GM21825 (cell line): ENCODE data around the gene GFPT2.

Experiments used
- ATAC-seq: cut with Tn5 transposase; IDR thresholded peaks from one replicate; pipeline ENCODE4 v1.9.1; 2021; ENCODE audit warnings: mild to moderate bottlenecking, moderate library complexity; ENCODE audit not compliant: unreplicated experiment

Gene GFPT2

DNA sequence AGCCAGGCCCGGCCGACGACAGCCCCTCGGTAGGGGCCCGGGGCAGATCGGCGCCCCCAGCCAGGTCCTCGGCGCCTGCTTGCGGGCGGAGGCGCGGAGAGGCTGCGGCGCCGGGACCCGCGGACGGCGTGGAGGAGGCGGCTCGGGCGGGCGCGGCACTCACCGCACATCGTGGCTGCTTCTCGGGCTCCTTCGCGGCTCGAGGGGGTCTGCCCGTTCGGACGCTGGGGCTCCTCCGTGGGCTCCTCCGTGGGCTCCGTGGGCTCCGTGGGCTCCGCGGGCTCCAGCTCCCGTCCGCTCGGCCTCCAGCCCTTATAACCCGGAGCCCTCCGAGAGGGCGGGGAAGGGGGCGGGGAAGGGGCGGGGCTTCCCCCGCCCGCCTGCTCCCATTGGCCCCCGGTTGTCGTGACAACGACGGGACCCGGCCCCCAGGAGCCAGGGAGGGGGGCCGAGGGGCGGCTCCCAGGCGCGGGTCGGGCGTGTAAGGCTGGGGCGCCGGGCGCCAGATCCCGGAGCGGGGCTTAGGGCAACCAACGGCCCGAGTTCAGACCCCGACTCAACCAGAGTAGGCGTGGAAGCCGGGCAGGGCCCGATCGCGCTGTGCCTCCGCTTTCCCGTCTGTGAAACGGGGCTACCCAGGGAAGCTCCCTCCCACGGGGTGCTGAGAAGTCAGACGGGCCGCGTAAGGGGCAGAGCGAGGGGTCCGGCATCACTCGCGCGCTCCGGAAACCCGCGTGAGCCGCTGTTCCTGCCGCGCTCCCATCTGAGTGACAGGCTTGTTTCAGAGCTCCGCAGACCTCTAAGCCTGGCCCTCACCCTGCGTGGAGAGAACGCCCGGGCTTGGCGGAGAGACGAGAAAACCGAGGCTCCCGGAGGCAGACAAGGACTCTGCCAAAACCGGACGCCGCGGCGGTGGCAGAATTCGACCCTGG is at the start of gene GFPT2:
Gene GFPT2 (minus strand): TSS at position 289 of the 932 bp plus-strand sequence. CDS start 119 bp downstream, at position 170.
- ATAC-seq: peak; percentile 70

DNA sequence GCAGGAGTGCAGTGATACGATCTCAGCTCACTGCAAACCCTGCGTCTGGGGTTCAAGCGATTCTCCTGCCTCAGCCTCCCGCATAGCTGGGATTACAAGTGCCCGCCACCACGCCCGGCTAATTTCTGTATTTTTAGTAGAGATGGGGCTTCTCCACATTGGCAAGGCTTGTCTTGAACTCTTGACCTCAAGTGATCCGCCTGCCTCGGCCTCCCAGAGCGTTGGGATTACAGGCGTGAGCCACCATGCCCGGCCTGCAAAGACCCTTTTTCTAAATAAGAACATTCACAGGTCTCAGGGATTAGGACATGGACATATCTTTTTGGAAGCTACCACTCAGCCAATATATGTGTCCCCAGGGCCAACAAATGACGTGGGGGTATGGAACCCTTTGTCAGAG is 49.6 kb upstream of the GFPT2 start:
- no peak for ATAC-seq

DNA sequence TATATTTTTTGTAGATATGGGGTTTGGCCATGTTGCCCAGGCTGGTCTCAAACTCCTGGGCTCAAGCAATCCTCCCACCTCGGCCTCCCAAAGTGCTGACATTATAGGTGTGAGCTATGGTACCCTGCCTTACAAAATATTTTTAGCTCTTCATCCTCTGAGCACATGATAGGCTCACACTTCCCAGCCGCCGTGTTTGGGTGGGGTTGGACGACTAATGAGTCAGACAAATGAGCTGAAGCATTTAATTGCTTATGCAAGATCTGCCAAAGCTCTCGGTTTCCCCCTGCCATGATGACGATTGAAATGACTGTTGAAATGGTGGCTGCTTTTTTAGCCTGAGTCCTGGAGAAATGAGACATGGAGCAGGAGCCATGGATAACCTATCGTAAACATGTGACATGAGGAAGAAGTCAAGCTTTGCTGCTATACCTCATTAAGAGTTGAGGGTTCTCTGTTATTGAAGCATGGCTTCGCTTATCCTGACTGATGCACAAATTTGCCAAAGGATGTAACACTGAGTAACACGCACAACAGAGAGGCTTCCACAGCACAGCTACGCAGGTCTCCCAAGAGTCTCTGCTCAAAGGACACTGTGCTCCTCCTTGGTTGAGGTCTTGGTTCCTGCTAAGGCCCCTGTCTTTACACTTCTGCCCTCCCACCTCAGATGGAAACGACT is 48.2 kb upstream of the GFPT2 start:
- ATAC-seq: no peak

DNA sequence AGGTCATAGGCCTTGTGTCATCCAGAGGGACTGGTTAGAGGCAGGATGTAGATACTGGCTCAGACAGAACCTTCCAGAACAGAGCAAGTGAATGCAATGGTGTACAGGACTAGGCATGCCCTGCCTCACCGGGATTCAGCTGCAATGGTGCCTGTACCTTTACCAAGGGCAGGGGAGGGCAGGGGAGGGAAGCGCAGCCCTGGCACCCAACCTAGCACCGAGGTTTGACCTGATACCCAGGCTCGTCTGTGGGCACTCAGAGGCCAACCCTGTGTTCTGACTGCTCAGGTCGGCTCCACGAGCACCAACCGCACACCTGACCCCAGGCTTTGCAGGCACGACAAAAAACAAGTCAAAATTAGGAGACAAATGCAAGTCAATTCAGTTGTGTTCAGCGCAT is 47.3 kb upstream of the GFPT2 start:
- no peak for ATAC-seq

DNA sequence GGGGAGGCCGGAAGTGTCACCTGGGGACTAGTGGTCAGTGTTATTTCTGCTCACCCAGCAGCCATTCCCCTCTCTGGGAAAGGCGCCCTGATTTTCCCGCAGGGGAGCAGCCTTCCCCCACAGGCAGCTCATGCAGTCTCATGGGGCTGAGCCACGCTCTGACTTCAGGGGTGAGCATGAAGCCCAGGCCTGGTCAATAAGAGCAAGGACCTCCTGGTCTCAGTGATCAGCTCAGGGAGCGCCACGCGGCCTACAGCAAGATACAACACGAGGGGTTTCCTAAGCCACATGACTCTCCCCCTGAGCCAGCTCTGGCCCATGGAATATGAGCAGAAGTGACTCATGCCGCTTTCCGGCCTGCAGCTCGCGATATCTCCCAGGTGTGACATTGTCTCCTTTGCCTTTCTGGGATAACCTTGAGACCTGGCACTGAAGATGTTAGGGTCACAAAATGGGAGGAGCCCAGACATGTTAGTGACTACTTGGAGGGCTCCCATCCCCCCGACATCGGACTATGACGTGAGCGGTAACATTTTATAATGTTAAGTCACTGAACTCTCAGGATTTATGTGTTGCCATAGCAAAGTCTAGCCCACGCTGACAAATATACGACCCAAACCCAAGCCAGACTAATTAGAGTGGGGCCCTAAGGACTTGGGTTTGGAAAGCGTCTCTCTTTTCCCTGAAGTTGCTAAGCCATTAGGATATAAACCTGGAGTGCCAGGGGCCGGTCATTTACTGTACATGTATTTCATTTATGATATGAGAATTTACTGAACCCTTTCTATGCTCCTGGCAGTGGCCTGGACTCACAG is 46.5 kb upstream of the GFPT2 start:
- no peak for ATAC-seq

DNA sequence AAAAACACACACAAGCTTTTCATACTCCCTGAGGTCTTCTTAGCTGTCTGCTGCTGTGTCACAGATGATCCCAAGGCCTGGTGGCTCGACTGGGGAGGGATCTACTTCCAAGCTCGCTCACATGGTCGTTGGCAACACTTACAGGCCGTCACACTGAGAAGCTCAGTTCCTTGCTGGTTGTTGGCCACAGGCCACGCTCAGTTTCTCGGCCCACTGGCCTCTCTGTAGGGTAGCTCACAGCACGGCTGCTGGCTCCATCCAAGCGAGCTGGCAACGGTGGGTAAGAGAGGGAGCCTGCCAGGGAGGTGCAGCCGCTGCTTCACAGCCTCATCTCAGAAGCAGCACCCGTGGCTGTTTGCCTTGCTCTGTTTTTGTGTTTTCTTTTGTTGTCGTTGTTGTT is 43.8 kb upstream of the GFPT2 start:
- no peak for ATAC-seq

DNA sequence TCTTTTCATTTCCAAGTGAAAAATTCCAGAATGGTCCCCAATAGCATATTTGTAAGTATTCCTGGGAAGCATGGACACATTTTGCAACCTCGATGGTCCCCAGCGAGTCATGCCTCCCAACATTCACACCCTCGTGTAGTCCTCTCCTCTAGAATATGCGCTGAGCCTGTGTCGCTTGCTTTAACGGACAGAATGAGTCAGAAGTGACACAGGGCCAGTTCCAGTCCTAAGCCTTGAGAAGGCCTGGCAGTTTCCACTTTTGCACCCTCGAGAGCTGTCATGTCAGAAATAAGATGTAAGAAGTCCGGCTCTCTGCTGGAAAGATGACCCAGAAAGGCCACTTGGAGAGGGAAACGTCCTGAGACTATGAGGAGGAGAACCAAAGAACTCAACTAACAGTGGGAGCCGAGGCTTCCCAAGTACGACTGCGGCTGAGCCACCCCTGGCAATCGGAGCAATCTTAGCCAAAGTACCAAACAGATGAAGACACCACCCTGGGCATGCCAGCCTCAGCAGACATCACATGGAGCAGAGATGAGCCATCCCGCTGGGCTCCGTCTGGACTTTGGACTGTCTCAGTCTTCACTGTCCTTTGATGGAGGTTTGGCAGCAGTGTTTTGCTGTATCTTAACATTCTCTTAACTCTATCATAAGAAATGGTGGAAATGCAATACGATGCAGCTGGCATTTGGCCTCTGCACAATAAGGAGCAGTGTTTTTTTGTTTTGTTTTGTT is 42.6 kb upstream of the GFPT2 start:
- no peak for ATAC-seq

DNA sequence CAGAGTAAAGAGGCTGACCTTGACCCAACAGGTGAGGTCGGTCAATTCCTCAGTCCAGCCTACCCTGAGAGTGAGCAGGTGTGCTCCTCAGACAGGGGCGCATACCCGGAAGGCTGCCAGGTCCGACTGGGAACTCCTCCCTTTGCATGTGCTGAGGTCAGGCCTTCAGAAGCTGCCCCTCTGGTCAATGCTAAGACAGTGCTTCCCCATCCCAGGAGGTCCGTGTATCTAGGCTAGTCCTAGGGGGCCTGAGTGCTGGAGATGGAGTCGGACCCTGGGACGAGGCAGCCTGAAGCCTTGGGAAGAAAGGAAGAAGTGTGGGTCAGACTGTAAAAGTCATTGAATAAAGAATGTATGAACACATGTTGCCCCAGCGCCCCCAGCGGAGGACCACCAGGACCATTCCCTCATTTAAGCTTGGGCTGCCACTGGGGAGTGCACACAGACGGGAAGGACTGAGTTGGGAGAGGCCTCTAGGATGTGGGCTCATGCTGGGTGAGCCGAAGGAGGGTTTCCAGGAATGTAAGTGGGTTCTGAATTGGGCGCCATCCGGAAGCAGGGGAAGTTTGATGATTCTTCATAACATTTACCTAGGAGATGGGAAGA is 41.0 kb upstream of the GFPT2 start:
- ATAC-seq: no peak

DNA sequence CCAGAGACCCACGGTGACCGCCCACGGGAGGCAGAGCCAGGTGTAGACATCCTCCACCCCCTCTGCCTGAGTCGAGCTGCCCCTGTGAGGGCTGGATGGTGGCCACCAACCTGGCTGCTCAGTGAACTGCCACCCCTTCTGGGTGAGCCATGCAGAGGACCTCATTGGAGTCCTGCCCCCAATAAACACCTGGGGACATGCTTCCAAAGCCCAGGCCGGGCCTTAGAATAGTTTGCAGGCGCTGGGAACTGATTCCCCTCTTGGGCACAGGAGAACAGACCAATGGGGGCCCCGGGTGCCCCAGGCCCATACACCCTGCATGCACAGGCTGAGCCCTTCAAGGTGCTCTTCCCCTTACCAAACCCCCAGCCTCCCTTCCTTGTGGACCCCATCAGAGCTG is 38.1 kb upstream of the GFPT2 start:
- ATAC-seq: no peak

DNA sequence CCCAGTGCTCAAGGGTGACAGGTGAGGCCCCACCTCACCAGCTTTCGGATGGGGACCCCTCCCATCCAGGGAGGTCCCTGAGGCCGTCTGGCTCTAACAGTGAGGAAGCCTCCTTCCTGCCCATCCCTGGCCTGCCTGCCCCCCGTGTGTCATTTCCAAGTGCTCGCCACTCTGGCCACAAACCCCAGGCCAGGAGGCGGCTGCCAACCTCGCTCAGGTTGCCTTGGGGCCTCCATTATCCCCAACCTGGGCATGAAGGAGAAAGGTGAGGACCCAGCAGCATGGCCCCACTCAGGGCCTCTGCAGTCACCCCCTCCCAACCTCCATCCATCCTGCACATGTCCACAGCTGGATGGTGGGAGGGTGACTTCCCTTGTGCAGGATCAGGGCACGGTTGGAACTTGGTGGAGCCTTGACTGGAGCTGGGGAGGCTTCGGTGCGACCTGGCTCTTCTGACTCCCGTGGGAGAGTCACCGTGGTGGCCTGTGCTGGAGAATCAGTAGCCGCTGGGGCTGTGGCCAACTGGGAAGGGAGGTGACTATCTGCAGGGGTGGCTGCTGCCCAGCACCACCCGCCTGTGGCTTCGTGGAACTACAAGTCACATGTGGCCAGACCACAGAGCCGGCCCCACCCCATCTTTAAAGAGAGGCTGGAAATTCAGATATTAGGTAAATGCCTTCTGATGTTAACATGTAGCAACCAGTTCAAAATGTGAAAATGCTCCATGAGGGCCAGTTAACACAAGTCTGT is 37.5 kb upstream of the GFPT2 start:
- ATAC-seq: no peak

DNA sequence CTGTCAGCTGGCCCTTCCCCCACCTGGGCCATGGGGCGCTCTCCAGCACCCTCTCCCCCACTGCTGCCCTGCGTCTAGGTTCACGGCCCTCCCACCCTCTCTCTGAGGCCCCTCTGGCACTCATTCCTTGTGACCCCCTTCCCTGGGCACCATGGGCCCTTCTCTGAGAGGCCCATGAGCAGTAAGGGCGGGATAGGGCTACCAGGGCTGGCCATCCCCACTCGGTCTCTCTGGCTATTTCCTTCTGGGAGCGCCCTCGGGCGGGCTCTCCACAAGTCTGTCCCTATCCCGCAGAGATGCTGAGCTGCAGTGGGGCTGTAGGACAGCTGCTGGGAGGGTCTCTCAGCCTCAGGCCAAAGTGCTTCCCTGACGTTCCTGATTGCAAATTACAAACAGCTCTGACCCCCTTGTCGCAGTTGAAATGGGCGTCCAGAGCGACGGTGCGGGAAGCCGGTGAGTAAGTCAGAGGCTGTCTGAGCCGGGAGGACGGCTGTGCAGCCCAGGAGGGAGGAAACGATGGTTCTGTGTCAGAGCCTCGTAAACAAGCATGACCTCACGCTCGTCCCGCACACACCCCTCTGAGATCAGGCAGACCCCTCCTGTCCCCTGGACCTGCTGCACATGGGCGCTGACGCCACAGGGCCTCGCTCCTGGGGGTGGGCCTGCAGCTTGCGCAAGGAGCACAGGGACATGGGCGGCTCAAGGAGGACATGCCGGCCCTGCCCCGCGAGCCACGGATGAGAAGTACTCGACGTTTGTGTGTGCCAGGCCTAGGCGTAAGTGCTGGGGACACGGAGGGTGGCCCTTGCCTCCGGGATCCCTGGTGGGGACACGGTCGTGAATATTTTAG is 36.3 kb upstream of the GFPT2 start:
- no peak for ATAC-seq

DNA sequence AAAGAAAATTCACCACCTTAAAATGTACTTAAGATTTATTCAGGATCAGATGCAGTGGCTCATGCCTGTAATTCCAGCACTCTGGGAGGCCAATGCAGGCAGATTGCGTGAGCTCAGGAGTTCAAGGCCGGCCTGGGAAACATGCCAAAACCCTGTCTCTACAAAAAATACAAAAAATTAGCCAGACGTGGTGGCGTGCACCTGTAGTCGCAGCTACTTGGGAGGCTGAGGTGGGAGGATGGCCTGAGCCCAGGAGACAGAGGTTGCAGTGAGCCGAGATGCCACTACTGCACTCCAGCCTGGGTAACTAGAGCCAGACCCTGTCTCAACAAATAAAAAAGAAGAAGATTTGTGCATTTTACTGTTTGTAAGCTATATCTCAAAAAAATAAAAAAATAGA is 34.7 kb upstream of the GFPT2 start:
- no peak for ATAC-seq

DNA sequence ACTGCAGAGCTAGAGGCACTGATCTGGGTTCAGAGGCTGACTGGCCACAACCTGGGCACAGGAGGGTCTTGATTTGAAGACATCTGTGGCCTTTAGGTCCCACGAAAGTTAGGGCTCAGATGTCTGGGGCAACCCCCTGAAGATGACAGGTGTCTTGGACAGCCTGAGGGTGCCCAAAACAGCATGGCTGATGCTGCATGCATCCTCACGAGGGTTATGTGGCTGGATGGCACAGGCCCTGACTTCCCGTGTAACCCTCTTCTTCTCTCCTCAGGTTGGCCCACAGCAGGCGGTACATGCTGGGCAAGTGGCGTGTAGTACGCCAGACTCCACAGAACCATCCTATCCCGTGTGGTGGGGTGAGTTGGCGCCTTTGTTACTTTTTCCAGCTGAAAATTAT is 29.8 kb upstream of the GFPT2 start:
- ATAC-seq: no peak

DNA sequence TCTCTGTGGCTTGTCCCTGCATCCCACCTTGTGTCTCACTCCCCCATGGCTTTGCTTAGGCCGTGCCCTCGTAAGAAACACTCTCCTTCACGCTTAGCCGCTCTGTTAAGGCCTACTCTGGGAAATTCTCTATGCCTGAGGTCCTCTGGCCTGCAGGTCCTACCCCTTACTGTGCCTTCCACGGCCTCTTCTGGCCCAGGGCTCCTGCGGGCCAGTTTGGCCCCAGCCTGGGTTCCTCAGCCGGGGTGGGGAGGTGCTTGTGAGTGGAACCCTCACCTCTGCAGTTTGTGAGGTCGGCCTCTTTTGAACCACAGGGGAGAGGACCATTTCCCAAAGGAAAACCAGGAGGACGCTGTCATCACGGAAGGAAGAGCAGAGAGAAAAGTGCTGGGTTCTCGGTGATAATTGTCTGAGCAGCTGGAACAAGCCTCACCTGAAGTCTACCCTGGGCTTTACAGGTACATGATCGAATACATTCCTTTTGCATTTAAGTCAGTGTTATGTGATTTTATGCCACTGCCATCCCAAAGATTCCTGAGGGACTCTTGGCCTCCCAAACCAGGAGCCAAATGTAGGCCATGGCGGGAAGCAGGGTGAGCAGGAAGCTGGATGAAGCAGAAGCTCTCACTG is 28.8 kb upstream of the GFPT2 start:
- ATAC-seq: no peak

DNA sequence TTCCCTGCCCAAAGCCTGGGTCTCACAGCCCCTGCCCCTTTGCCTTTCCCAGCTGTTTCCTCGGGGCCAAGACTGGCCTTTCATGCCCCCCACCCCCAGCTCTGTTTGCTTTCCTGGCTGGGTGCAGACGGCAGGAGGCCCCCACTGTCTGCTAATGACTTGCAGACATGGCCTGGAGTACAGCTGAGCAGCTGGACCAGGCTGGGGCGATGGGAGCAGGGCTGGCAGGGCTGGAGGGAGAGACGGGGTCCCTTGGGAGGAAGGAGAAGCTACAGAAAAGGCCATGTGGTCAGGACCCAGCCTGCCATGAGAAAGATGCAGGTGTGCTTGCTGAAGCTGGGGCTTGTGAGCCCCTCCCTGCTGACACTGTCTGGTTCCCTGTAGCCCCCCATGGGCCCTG is 28.3 kb upstream of the GFPT2 start:
- ATAC-seq: no peak

DNA sequence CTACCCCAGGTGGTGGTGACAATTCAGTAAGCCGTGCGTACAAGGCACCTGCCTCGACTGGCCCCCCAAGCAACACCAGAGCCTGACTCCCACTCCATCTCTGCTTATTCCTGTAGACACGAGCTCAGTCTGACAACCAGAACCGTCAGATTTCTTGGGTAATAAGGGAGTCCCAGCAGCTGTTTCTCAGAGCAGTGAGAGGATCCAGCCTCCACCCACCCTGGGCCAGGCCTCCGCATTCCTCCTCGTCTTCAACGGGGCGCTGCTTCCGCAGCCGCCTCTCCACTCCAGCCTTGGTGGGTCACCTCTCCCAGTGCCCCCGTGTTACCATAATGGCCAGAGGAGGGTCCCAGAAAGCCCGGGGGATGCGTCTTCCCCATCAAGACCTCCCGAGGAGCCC is 27.7 kb upstream of the GFPT2 start:
- no peak for ATAC-seq

DNA sequence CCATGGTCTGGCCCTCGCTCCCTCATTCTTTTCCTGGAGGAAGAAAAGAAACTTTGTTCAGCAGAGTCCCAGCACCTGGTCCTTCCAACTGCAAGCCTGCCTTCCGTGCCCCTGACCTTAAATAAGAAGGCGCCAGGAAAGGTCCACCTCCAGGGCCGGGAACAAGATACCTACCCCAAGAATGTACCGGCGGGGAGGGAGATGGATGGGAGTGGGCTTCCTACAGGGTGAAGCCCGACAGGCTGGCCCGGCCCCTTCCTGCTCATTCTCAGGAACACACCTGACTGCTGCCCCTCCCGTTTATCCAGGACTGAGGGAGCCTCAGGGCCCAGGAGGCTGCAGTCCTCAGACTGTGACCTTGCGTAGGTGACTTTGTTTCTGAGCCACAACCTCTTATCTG is 27.3 kb upstream of the GFPT2 start:
- ATAC-seq: no peak

DNA sequence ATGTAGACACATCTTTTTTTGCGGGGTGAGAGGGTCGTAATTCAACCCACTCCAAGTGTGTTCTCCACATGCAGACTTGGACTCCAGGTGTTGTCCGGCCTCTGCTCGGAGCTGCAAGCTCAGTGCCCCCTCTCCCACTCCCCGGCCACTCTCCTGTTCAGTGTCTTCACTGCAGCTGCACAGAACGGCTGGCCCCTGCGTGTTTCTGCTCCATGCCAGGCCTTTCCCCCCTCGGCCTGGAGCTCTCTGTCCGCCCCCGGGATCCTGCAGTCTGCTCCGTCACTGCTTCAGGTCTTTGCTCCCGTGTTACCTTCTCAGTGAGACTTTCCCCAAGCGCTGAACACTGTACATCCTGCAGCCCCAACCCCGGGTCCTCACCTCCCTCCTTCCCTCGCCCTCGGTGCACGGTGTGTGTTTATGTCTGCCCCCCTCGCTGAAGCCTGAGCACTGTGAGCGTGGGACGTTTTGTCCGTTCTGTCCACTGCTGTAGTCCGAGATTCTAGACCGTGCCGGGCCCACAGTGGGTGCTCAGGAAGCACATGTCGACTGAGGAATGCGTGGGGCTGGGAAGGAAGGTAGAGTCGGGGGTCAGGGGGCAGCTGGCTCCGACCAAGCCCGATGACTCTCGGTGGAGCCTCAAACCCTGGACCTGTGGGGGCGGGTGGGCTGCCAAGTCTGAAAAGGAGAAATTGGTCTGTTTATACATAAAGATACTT is 26.4 kb upstream of the GFPT2 start:
- ATAC-seq: no peak
